Measurements from ENCODE around the gene IL1A.

DNA sequence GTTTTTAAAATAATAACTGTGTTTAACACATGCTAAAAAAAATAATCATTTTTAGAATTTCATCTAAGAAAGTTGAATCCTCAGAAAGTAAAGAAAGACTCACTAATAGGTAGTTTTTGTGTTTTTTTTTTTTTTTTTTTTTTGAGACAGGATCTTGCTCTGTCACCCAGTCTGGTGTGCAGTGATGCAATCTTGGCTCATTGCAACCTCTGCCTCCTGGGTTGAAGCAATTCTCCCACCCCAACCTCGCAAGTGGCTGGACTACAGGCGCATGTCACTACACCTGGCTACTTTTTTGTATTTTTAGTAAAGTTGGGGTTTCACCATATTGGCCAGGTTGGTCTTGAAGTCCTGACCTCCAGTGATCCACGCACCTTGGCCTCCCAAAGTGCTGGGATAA is 27.0 kb downstream of the IL1A start:
- TF ChIP-seq MYBL2 (CRISPR knock-in tag; IDR thresholded peaks at IDR 0.05) (no peak), ZNF138 (CRISPR knock-in tag; conservative IDR thresholded peaks at IDR 0.05) (no peak), GABPB1 (CRISPR knock-in tag; IDR thresholded peaks at IDR 0.05) (peak; percentile 73)

Measured in WTC11 (cell line).